ENCODE results near the gene TSHZ1.

Gene TSHZ1

DNA sequence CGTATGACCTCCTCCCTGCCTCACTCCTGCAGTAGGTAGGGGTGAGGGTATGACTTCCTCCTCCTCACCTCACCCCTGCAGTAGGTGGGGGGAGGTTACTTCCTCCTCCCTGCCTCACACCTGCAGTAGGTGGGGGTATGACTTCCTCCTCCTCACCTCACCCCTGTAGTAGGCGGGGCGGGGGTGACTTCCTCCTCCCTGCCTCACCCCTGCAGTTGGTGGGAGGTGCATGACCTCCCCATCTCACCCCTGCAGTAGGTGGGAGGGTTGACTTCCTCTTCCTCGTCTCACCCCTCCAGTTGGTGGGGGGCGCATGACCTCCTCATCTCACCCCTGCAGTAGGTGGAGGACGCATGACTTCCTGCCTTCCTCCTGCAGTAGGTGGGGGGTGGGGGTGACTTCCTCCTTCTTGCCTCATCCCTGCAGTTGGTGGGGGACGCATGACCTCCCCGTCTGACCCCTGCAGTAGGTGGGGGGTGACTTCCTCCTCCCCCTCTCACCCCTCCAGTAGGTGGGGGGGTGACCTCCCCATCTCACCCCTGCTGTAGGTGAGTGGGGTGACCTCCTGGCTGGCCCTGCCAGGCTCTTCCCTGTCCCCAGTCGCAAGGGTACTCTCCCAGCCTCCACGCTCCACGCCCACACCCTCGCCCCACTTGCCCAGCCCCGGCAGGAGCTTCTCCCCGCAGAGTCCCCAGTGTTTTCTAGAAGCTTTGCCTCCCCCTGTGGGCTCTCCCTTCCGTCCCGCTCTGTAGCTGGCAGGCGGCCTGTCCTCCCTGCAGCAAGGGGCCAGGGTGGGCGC, 39.3 kb downstream of the TSHZ1 start:
- DNase-seq, result no peak

GRCh38 chr18:75250471-75250821, 39.8 kb downstream of the TSHZ1 start:
- DNase-seq, result no peak

GRCh38 chr18:75251466-75251865, 40.9 kb downstream of the TSHZ1 start:
- no peak for DNase-seq

DNA sequence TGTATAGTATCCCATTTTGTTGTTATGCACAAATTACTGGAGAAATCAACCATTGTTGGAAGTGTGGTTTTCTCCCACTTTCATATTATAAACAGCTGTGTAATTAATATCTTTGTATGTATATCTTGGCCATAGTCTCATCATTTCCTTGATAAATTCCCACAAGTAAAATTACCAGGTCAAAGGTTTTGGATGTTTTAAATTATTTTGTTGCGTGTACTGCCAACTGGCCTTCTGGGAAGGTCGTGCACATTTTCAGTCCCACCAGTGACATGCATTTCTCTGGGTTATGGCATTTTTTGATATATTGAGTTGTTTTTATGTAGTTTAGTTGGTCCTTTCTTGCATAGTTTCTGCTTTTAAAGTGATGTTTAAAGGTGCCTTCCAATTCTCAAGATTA, 41.5 kb downstream of the TSHZ1 start:
- no peak for DNase-seq

DNA sequence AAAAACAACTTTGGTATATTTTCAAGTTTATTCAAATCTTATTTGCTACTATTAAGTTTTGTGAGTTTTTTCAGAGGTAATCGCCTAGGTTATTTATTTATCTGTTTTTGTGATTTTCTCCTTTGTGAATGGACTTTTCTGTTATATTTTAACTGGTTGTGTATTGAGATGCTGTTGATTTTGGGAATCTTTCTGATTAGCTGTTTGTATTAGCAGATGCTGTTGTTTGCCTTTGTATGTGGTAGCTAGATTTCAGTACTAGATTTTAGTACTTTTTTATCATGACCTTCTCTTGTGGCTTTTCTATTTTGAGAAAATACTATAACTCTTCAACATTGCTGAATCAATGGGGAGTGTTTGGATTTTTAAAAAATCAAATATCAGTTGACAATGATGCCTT, 42.4 kb downstream of the TSHZ1 start:
- DNase-seq, result no peak

- DNase-seq, result no peak
Measured at GRCh38 chr18:75253784-75254183, 43.2 kb downstream of the TSHZ1 start.

- no peak for DNase-seq
Measured at GRCh38 chr18:75255094-75255493, 44.5 kb downstream of the TSHZ1 start.

DNA sequence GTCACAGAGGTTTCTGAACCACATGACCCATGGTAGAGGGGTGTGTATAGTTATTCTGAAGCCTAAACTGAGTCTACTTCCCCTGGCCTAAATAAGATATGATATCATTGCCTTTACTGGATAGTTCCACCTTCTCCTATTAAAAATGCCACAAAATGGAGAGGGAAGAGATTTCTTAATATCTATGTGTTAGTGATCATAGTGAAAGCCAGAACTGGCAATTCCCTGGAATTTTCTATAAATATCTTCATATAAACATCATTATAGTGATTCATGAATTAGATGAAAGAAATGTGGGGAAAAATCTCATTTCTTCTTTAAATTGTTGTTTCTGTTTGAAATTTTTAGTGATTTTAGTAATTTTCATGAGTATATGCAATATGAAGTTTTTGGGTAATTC, 45.8 kb downstream of the TSHZ1 start:
- DNase-seq, result no peak

DNA sequence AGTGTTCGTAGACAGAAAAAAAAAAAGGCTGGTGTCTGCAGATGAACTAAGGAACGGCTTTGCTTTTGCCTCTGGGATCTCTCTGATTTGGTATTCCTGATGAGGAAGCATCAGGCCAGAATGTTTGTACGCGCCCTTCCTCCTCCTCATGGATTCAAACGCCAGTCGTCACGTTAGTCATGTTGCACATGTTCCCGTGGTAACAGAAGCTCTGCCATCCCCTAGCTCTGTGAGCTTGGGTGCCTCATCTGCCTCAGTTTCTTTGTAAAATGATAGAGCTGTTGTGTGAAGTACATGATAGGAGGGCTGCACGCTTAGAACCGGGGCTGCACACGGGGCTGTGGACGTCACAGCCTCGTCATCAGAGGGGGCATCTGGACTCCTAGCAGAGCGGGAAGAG, 47.0 kb downstream of the TSHZ1 start:
- no peak for DNase-seq

DNA sequence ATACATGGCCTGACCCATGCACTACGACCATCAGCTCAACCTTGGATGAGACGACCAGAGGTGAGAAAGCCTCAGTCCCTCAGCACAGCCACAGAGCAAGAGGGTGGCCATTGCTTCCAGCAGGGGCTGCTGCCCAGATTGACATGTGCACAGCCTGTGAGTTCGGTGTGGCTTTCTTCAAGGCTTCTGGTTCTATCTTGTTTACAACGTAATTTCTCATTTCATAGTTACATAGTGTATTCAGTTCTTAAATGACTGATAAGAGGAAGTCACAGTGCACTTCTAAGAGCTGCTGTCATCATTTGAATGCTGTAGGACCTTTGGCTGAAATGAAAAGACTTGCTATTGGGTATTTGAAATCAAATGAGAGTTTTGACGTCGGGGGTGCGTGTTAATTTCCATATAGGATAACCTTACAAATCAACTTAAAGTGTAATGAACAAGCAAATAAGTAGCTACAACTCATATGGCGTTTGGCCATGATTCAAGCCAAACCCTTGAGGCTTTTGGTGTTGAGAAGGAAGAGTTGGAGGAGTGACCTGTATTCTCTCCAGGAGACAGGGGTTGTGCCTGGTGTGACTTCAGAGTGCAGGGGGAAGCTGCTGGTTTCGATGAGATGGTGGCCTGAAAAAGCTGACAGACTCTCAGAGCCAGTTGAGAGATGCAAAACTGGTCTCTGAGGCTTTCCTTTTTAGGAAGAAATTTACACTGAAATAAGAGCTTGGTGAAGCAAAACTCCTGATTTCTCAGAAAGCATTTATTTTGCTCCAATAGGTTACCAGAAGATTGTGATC, 51.0 kb downstream of the TSHZ1 start:
- DNase-seq, result no peak

- DNase-seq, result no peak
Measured at GRCh38 chr18:75262511-75262910, 51.9 kb downstream of the TSHZ1 start.

- no peak for DNase-seq
Measured at GRCh38 chr18:75264195-75264594, 53.6 kb downstream of the TSHZ1 start.

DNA sequence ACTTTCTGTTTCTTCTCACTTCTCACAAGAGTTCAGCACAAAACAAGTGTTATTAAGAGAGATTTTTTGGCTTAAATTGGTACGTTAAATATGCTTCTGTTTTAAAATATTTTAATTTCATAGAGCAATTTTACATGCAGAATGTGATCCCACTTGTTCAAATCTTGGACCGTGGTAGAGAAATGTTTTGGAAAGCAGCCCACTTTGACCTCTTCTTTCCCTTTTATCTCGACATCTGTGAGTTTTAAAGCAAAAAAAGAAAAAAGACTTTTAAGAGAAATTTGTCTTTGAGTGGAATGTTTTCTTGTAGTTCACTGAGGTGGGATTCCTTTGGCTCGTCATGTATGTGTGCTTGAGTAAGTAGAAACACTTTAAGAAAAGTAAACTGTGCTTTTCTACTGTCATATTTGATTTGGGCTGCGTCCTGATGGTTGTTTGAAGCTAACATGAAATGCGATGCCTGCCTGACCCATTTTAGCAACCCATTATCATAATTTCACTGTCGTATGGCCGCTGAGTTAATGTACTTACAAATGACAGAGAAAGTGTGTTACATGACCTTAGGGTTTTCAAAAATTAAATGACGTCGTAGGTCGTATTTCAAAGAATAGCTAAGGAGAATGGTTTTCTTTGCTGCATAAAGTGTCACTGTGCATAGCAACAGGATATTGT, 54.5 kb downstream of the TSHZ1 start:
- peak; percentile 43 for DNase-seq

GRCh38 chr18:75265872-75266271, 55.3 kb downstream of the TSHZ1 start:
- no peak for DNase-seq

DNA sequence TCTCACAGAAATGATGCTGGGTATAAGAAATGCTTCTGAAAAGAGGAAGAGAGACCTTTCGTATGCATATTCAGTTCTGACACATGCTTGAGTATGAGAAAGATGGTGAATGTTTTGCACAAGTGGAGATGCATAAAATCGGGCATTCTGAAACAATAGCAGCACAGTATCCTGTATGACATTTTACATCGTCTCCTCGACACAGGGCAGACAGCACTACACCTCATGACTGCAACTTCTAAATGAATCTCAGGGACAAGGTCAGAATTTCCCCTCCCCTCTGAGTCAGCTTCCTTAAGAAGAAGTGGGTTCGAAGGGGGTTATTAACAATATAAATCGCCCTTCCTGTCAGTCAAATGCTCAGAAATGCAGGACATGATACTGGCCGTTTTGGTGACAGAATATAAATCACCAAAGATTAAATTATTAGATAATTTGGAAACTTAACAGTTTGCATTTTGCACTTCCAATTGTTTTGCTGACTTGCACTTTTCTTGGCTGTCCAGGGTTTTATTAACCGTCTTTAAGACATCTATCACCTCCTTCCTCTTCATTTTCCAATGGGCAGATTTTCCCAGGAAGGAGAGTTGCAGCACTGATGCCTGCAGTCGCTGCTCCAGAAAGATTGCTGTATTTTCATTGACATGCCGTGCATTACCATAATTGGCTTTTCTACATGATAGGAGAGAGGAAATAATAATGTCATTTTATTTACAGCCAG, 57.2 kb downstream of the TSHZ1 start:
- no peak for DNase-seq

DNA sequence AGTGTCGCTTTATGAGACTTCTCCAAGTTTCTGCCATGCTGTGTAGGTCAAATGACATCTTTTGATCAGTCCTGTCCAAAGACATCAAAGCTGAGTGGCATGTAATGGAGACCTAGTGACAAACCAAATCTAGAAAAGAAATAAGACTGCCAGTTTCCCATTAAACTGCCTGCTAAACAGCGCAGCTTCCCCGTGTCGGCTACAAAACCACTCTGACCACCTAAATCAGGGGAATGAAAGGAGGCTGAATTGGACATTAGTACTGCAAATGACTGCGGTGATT, 57.7 kb downstream of the TSHZ1 start:
- DNase-seq, result no peak

- peak; percentile 48 for DNase-seq
Measured at GRCh38 chr18:75269124-75269680, 58.6 kb downstream of the TSHZ1 start.

- DNase-seq, result no peak
Measured at GRCh38 chr18:75269696-75270095, 59.1 kb downstream of the TSHZ1 start.

DNA sequence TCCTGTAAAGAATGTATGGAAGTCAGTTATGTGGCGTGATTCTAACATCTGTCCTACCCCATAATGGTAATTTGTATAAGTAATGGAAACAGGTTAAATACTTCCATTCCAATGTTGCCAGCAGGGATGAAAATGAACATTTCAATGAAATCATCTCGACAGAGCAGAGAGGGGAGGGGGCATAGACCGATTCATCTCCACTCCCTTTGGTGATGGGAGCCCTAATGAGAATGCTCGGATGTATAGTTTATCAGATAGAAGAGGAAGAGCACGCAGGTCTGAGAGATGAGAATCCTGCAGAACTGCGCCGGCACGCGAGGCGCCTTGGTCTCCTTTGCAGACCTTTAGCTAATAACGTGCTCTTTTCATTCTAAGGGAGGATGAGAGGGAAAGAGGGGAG, 61.4 kb downstream of the TSHZ1 start:
- no peak for DNase-seq

DNA sequence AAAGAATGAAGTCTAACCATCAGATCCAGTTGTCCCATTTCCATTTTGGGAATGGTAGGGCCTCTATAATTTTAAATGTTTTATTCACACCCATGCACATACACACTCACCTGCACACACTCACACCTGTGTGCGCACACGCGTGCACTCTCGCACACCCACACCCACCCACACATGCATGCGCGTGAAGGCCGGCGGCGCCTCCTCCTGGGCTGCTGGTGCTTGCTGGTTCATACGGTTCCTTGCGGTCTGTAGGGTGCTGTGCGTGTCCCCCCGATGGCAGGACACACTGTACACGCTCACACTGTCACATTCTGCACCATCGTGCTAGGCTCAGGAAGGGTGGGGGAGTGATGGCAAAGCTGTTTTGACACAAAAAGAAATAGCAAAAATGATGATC, 63.2 kb downstream of the TSHZ1 start:
- no peak for DNase-seq

DNA sequence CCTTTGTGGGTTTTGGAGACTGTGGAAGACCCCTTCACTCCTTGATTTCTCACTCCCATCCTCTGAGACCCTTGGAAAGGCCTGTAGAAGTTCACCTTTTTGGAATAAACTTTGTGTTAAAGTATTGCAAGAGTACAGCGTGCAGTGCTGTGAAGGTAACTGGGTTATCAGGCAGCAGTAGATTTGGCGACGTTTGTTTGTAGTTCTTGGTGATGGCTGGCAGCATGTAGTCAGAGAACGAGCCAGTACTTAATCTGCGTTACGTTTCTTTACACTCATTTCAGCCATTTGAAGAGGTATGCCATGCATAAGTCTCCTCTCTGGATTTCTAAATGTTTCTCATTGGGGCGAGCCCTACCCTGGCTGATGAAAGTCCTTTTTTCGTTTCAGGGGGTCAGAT, 64.6 kb downstream of the TSHZ1 start:
- DNase-seq, result no peak

GRCh38 chr18:75276818-75277609, 66.4 kb downstream of the TSHZ1 start:
- DNase-seq, result no peak

DNA sequence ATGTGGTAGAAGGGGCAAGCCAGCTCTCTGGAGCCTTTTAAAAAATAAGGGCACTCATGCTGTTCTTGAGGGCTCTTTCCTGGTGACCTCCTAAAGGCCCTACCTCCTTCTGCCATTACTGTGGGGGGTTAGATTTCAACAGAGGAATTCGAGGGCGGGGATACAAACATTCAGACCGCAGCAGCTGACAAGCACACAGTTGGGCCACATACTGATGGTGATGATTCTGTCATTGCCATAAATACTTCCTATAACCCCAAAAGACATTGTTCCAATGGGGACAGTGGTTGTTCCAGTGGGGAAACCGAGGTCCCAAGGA, 67.0 kb downstream of the TSHZ1 start:
- no peak for DNase-seq
